H9 (cell line): ENCODE data around the gene MGAT5. TPM values are rescaled to one million over a fixed set of nuclear protein-coding genes. Genes with fewer than 3 reads are reported as not detected.

Source experiments
- DNase-seq: peaks from one replicate; pipeline ENCODE4 v3.0.0-alpha.2; 2017
- H2AFZ ChIP-seq: one replicate; pipeline ENCODE4 v1.6.1; 2013; ENCODE audit warnings: mild to moderate bottlenecking, low read length, control low read depth, moderate library complexity
- H2AK5ac ChIP-seq: 2 replicates; pipeline ENCODE4 v1.6.1; 2013; ENCODE audit warnings: low read length, control low read depth, mixed read lengths; ENCODE audit not compliant: insufficient read length
- H2BK120ac ChIP-seq: one replicate; pipeline ENCODE4 v1.6.1; 2013; ENCODE audit warnings: low read depth, mild to moderate bottlenecking, low read length, control low read depth, inconsistent platforms; ENCODE audit not compliant: poor library complexity, severe bottlenecking
- H2BK12ac ChIP-seq: 2 replicates; pipeline ENCODE4 v1.6.1; 2013; ENCODE audit warnings: low read length, control low read depth, mixed read lengths, low read depth; ENCODE audit not compliant: insufficient read length
- H2BK15ac ChIP-seq: 2 replicates; pipeline ENCODE4 v1.6.1; 2013; ENCODE audit warnings: low read depth, low read length, control low read depth
- H2BK20ac ChIP-seq: one replicate; pipeline ENCODE4 v1.6.1; 2013; ENCODE audit warnings: low read depth, mild to moderate bottlenecking, low read length, control low read depth, inconsistent platforms; ENCODE audit not compliant: poor library complexity, severe bottlenecking
- H2BK5ac ChIP-seq: 2 replicates; pipeline ENCODE4 v1.6.1; 2013; ENCODE audit warnings: low read length, control low read depth, mixed read lengths; ENCODE audit not compliant: insufficient read length
- H3K14ac ChIP-seq: 2 replicates; pipeline ENCODE4 v1.6.1; 2013; ENCODE audit warnings: low read length, control low read depth; ENCODE audit not compliant: insufficient read depth
- H3K18ac ChIP-seq: 2 replicates; pipeline ENCODE4 v1.6.1; 2013; ENCODE audit warnings: low read depth, mild to moderate bottlenecking, mixed read lengths, low read length, control low read depth; ENCODE audit not compliant: insufficient read length
- H3K23ac ChIP-seq: 2 replicates; pipeline ENCODE4 v1.6.1; 2013; ENCODE audit warnings: low read length, control low read depth, mixed read lengths, low read depth; ENCODE audit not compliant: insufficient read length
- H3K23me2 ChIP-seq: 2 replicates; pipeline ENCODE4 v1.6.1; 2013; ENCODE audit warnings: low read depth, mild to moderate bottlenecking, mixed read lengths, low read length, control low read depth; ENCODE audit not compliant: insufficient read length, poor library complexity, severe bottlenecking
- H3K27ac ChIP-seq: 2 replicates; pipeline ENCODE4 v1.5.1; 2013; ENCODE audit warnings: low read length, control low read depth, mixed read lengths, low read depth; ENCODE audit not compliant: insufficient read length
- H3K27me3 ChIP-seq: 2 replicates; pipeline ENCODE4 v1.6.1; 2013; ENCODE audit warnings: low read length, control low read depth, inconsistent platforms; ENCODE audit not compliant: insufficient read depth
- H3K4ac ChIP-seq: 2 replicates; pipeline ENCODE4 v1.6.1; 2013; ENCODE audit warnings: low read depth, mild to moderate bottlenecking, control low read depth, inconsistent platforms, low read length, moderate library complexity
- H3K4me1 ChIP-seq: 2 replicates; pipeline ENCODE4 v1.6.1; 2013; ENCODE audit warnings: low read length, control low read depth, inconsistent platforms; ENCODE audit not compliant: insufficient read depth
- H3K4me2 ChIP-seq: 2 replicates; pipeline ENCODE4 v1.6.1; 2013; ENCODE audit warnings: low read length, control low read depth, mixed read lengths; ENCODE audit not compliant: insufficient read length, insufficient read depth
- H3K56ac ChIP-seq: 2 replicates; pipeline ENCODE4 v1.6.1; 2013; ENCODE audit warnings: low read depth, mild to moderate bottlenecking, mixed read lengths, low read length, control low read depth; ENCODE audit not compliant: insufficient read length
- H3K79me1 ChIP-seq: 2 replicates; pipeline ENCODE4 v1.6.1; 2013; ENCODE audit warnings: low read depth, mild to moderate bottlenecking, moderate library complexity, low read length, control low read depth, inconsistent platforms; ENCODE audit not compliant: insufficient read depth, poor library complexity, severe bottlenecking
- H3K79me2 ChIP-seq: 2 replicates; pipeline ENCODE4 v1.6.1; 2013; ENCODE audit warnings: low read length, control low read depth, inconsistent platforms; ENCODE audit not compliant: insufficient read depth
- H3K9ac ChIP-seq: 2 replicates; pipeline ENCODE4 v1.6.1; 2013; ENCODE audit warnings: low read length, control low read depth, mixed read lengths; ENCODE audit not compliant: insufficient read length; ENCODE audit errors: extremely low read depth
- H3K9me3 ChIP-seq: one replicate; pipeline ENCODE4 v1.6.1; 2013; ENCODE audit warnings: low read depth, low read length, inconsistent platforms; ENCODE audit not compliant: control insufficient read depth
- H3T11ph ChIP-seq: one replicate; pipeline ENCODE4 v1.6.1; 2013; ENCODE audit warnings: mild to moderate bottlenecking, low read length, control low read depth, inconsistent platforms
- H4K20me1 ChIP-seq: one replicate; pipeline ENCODE4 v1.6.1; 2013; ENCODE audit not compliant: control insufficient read depth, insufficient read length, insufficient read depth
- H4K5ac ChIP-seq: 2 replicates; pipeline ENCODE4 v1.6.1; 2013; ENCODE audit warnings: low read depth, mild to moderate bottlenecking, mixed read lengths, low read length, control low read depth; ENCODE audit not compliant: insufficient read length
- H4K8ac ChIP-seq: replicated peaks from 2 replicates; pipeline ENCODE4 v1.6.1; 2013; ENCODE audit warnings: low read length, control low read depth, mixed read lengths, low read depth; ENCODE audit not compliant: insufficient read length
- H4K91ac ChIP-seq: 2 replicates; pipeline ENCODE4 v1.6.1; 2013; ENCODE audit warnings: low read depth, mild to moderate bottlenecking, moderate library complexity, mixed read lengths, low read length, control low read depth; ENCODE audit not compliant: insufficient read length
- H3K27ac Mint-ChIP-seq, 3 experiments: 2 replicates in 2 of 3; 3 replicates in 1 of 3; pipeline ENCODE4 v1.8.0; 2020 to 2021; ENCODE audit warnings: mixed read lengths in 3 of 3, mild to moderate bottlenecking in 1 of 3, moderate library complexity in 1 of 3
- H3K27me3 Mint-ChIP-seq: 2 replicates; pipeline ENCODE4 v1.8.0; 2021; ENCODE audit warnings: low read depth, mild to moderate bottlenecking, moderate library complexity, mixed read lengths
- H3K36me3 Mint-ChIP-seq, 3 experiments: 2 replicates in 2 of 3; 3 replicates in 1 of 3; pipeline ENCODE4 v1.8.0; 2020 to 2021; ENCODE audit warnings: low read depth in 3 of 3, mixed read lengths in 3 of 3; ENCODE audit not compliant: insufficient read depth in 1 of 3
- H3K4me1 Mint-ChIP-seq, 2 experiments: 2 replicates each; pipeline ENCODE4 v1.8.0; 2020; ENCODE audit warnings: mixed read lengths in 2 of 2
- H3K4me3 Mint-ChIP-seq, 2 experiments: 2 replicates in 1 of 2; 3 replicates in 1 of 2; pipeline ENCODE4 v1.8.0; 2020 to 2021; ENCODE audit warnings: mild to moderate bottlenecking in 2 of 2, mixed read lengths in 2 of 2, moderate library complexity in 1 of 2
- H3K9me3 Mint-ChIP-seq, 2 experiments: 2 replicates in 1 of 2; 3 replicates in 1 of 2; pipeline ENCODE4 v1.8.0; 2020; ENCODE audit warnings: mild to moderate bottlenecking in 2 of 2, mixed read lengths in 2 of 2, moderate library complexity in 1 of 2
- WGBS: extraction: QIAGEN DNeasy Blood & Tissue Kit; methylation state at CpG from one replicate; pipeline ENCODE4 v1.1.7; 2013; ENCODE audit warnings: missing lambda C conversion rate, low lambda C conversion rate, mixed read lengths; ENCODE audit not compliant: insufficient read length; ENCODE audit errors: extremely low coverage; 5-methylcytosine and 5-hydroxymethylcytosine counted together
- total RNA-seq: library from RNA; stranded (reverse); gene quantifications from 2 replicates; pipeline ENCODE4 v1.2.1, GENCODE V29; 2021
- TF ChIP-seq, protein P1 (sequence below): fragments of 200-600 bp; sonication (generic); conservative IDR thresholded peaks from 3 replicates; pipeline ENCODE4 v1.8.0; 2021; ENCODE audit warnings: antibody characterized with exemption, mild to moderate bottlenecking

MGAT5 gene
- total RNA-seq, 1 experiment from 2014 or later, result 25.7 TPM

DNA sequence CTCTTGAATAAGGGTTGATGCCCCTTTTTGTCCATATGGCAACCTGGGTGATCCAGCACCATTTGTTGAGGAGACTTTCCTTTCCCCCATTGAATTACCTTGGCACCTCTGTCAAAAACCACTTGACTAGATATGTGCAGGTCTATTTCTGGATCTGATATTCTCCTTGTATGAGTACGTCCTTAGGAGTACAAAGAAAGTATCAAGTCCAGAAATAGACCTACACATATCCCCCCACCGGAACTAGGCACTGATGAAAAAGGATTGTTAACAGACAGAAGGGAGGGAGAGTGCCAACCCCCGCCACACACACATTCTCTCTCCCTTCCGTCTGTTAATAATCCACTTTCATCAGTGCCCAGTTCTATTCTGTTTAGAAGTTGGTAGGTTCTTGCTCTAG lies 239.9 kb downstream of the MGAT5 start:
- no peaks in the 10 kb centered on the region for H3K27me3 ChIP-seq
- no peaks in the 10 kb centered on the region for H3K79me1 ChIP-seq
- H3K4ac ChIP-seq, result no peak overlapping the region
- no peak overlapping the region for H4K91ac ChIP-seq
- H3K27ac Mint-ChIP-seq, result no peak overlapping the region
- no peak overlapping the region for H4K5ac ChIP-seq
- no peak overlapping the region for H3T11ph ChIP-seq
- no peak overlapping the region for H2BK15ac ChIP-seq
- no peak overlapping the region for H3K23ac ChIP-seq
- H4K8ac ChIP-seq, result no peak overlapping the region
- TF ChIP-seq, protein P1, sequence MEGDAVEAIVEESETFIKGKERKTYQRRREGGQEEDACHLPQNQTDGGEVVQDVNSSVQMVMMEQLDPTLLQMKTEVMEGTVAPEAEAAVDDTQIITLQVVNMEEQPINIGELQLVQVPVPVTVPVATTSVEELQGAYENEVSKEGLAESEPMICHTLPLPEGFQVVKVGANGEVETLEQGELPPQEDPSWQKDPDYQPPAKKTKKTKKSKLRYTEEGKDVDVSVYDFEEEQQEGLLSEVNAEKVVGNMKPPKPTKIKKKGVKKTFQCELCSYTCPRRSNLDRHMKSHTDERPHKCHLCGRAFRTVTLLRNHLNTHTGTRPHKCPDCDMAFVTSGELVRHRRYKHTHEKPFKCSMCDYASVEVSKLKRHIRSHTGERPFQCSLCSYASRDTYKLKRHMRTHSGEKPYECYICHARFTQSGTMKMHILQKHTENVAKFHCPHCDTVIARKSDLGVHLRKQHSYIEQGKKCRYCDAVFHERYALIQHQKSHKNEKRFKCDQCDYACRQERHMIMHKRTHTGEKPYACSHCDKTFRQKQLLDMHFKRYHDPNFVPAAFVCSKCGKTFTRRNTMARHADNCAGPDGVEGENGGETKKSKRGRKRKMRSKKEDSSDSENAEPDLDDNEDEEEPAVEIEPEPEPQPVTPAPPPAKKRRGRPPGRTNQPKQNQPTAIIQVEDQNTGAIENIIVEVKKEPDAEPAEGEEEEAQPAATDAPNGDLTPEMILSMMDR, result no peak
- no CpG with 5 or more reads among the region's 4 CpGs for WGBS
- H3K14ac ChIP-seq, result no peak overlapping the region
- no peak overlapping the region for H2BK120ac ChIP-seq
- H2AFZ ChIP-seq, result no peak overlapping the region
- H4K20me1 ChIP-seq, result no peaks in the 10 kb centered on the region
- no peak overlapping the region for H3K4me3 Mint-ChIP-seq
- H3K9me3 Mint-ChIP-seq, result no peaks in the 10 kb centered on the region
- no peaks in the 10 kb centered on the region for H3K9me3 ChIP-seq
- no peak overlapping the region for H3K27ac ChIP-seq
- H3K4me2 ChIP-seq, result no peak overlapping the region
- no peaks in the 10 kb centered on the region for H3K4me1 ChIP-seq
- no peak for DNase-seq
- no peak overlapping the region for H3K18ac ChIP-seq
- no peaks in the 10 kb centered on the region for H3K36me3 Mint-ChIP-seq
- no peak overlapping the region for H2AK5ac ChIP-seq
- peaks cover 0 to 6% of the 10 kb centered on the region in 2 experiments; a peak in 3 of 4 replicates for H3K4me1 Mint-ChIP-seq
- no peak overlapping the region for H2BK20ac ChIP-seq
- H3K27me3 Mint-ChIP-seq, result no peaks in the 10 kb centered on the region
- no peak overlapping the region for H3K9ac ChIP-seq
- no peaks in the 10 kb centered on the region for H3K23me2 ChIP-seq
- H3K56ac ChIP-seq, result no peak overlapping the region
- H2BK5ac ChIP-seq, result no peak overlapping the region
- H3K79me2 ChIP-seq, result no peaks in the 10 kb centered on the region
- H2BK12ac ChIP-seq, result no peak overlapping the region
